Measurements from ENCODE around the gene KCNQ5.
A peak's percentile ranks its signal among the peaks of the same experiment; 100 is the strongest.
"Not testable (repeated sequence)": the region's sequence is repeated elsewhere in the genome, so short reads cannot be mapped to it uniquely, and the experiment has no call there.

Gene KCNQ5

DNA sequence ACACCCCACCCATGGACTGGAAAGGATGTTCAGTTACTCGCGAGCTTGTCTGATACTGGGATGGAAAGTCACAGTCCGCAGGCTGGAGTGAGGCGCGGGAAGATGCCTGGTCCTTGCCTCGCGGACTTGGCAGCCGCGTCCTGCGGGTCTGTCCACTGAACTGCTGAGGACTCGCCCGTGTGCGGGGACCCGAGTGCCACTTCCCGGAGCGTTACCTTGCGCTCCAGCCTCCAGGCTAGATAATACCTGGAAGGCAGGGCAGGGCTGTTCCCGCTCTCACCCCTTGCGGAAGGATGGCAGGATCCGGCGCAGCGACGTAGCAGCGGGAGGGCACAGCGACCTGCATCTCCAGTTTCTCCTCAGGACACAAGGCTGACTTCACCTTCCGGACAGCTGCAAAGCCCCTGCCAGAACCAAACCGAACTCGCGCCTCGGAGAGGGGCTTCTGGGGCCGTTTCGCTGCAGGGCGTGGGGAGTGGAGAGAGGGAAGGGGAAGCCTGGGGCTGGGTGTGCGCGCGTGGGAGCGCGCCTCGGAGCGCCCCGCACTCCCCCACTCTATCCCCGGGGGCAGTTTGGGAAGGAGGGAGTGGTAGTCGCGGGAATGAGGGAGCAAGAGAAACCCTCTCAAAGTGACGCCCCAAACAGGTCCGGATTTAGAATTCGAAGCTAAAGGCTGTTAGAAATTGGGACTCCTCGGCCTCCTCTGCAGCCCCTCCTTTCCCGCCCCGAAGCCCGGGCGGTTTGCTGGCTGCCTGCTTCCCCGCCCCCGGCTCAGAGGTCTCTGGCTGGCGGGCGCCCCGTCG, at the start of gene KCNQ5:
KCNQ5 (plus strand) TSS at position 774 of the 803 bp plus-strand sequence.
- Histone ChIP-seq H3K27me3 (replicated peaks; ENCODE audit: control insufficient read depth, insufficient read depth, low read length) (peaks cover 49% of the 10 kb centered on the region), H3K9ac (ENCODE audit: low read length) (peak within 1 kb of the TSS; percentile 6), H3K4me3 (ENCODE audit: low read length) (peak within 1 kb of the TSS; percentile 72), H3K9me3 (ENCODE audit: control insufficient read depth, low read length) (no peaks in the 10 kb centered on the region), H3K36me3 (ENCODE audit: control insufficient read depth, insufficient read depth, low read length, severe bottlenecking) (no peaks in the 10 kb centered on the region), H3K4me1 (ENCODE audit: control insufficient read depth, insufficient read depth, low read length) (peaks cover 26% of the 10 kb centered on the region)
- peak; percentile 56 for DNase-seq (ENCODE audit: low read depth)

- Histone ChIP-seq H3K36me3 (ENCODE audit: control insufficient read depth, insufficient read depth, low read length, severe bottlenecking) (no peaks in the 10 kb centered on the region), H3K9ac (ENCODE audit: low read length) (no peak overlapping the region), H3K9me3 (ENCODE audit: control insufficient read depth, low read length) (no peaks in the 10 kb centered on the region), H3K27me3 (replicated peaks; ENCODE audit: control insufficient read depth, insufficient read depth, low read length) (no peaks in the 10 kb centered on the region), H3K4me3 (ENCODE audit: low read length) (no peak overlapping the region), H3K4me1 (ENCODE audit: control insufficient read depth, insufficient read depth, low read length) (no peaks in the 10 kb centered on the region)
- DNase-seq (ENCODE audit: low read depth) = peak; percentile 21
These were observed 42.0 kb upstream of the KCNQ5 start for GRCh38 chr6:72579865-72580264.

DNA sequence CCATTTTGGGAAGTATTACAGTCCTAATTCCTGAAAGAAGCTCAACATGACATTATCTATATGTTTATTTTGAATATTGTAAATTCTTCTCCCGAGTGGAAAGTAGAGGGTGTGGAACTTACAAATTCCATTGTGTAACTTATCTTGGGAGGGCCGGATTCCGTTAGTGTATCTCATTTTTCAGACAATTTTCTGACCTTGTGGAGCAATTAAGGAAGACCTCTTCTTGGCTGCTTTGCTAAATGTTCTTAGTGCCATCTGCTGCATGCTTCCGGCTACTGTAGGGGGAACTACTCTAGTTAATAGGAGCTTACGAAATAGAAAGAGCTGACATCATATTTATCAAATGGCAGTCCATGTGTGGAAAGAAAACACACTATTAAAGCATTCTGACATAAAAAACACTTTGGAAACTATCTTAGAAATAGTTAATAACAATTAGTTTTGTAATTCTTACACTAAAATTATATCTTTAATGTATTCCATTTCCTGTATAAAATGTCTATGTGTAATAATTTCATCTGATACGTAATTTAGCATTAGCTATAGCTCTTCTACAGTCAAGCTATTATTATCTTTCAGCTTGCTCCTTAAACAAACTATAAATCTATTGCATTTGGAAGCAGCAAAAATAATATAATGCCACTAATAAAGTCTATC, 41.5 kb upstream of the KCNQ5 start:
- peak; percentile 92 for DNase-seq (ENCODE audit: low read depth)

GRCh38 chr6:72580950-72581349, 40.9 kb upstream of the KCNQ5 start:
- H3K9ac ChIP-seq (ENCODE audit: low read length); H3K9me3 ChIP-seq (ENCODE audit: control insufficient read depth, low read length); H3K4me1 ChIP-seq (ENCODE audit: control insufficient read depth, insufficient read depth, low read length); DNase-seq (ENCODE audit: low read depth); H3K4me3 ChIP-seq (ENCODE audit: low read length); H3K27me3 ChIP-seq (replicated peaks; ENCODE audit: control insufficient read depth, insufficient read depth, low read length); H3K36me3 ChIP-seq (ENCODE audit: control insufficient read depth, insufficient read depth, low read length, severe bottlenecking): not testable (repeated sequence)

More for the DNA sequence above, 41.5 kb upstream of the KCNQ5 start:
- no peak overlapping the region for H3K9ac ChIP-seq (ENCODE audit: low read length)
- H3K27me3 ChIP-seq (replicated peaks; ENCODE audit: control insufficient read depth, insufficient read depth, low read length) = no peaks in the 10 kb centered on the region
- no peaks in the 10 kb centered on the region for H3K36me3 ChIP-seq (ENCODE audit: control insufficient read depth, insufficient read depth, low read length, severe bottlenecking)
- H3K9me3 ChIP-seq (ENCODE audit: control insufficient read depth, low read length) = no peaks in the 10 kb centered on the region
- no peak overlapping the region for H3K4me3 ChIP-seq (ENCODE audit: low read length)
- H3K4me1 ChIP-seq (ENCODE audit: control insufficient read depth, insufficient read depth, low read length) = no peaks in the 10 kb centered on the region

DNA sequence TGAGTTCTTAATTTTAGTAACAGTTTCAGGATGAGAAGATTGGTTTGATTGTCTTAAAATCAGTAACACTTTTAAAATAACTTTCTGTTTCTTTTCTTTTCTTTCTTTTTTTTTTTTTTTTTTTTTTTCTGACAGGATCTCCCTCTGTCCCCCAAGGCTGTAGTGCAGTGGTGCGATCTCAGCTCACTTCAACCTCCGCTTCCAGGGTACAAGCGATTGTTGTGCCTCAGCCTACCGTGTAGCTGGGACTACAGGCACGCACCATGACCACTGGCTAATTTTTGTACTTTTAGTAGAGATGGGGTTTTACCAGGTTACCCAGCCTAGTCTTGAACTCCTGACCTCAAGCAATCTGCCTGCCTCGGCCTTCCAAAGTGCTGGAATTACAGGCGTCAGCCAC, 33.7 kb upstream of the KCNQ5 start:
- DNase-seq (ENCODE audit: low read depth) = no peak
- Histone ChIP-seq H3K27me3 (replicated peaks; ENCODE audit: control insufficient read depth, insufficient read depth, low read length) (no peaks in the 10 kb centered on the region), H3K36me3 (ENCODE audit: control insufficient read depth, insufficient read depth, low read length, severe bottlenecking) (no peaks in the 10 kb centered on the region), H3K9me3 (ENCODE audit: control insufficient read depth, low read length) (no peaks in the 10 kb centered on the region), H3K4me3 (ENCODE audit: low read length) (no peak overlapping the region), H3K9ac (ENCODE audit: low read length) (no peak overlapping the region), H3K4me1 (ENCODE audit: control insufficient read depth, insufficient read depth, low read length) (no peaks in the 10 kb centered on the region)

DNA sequence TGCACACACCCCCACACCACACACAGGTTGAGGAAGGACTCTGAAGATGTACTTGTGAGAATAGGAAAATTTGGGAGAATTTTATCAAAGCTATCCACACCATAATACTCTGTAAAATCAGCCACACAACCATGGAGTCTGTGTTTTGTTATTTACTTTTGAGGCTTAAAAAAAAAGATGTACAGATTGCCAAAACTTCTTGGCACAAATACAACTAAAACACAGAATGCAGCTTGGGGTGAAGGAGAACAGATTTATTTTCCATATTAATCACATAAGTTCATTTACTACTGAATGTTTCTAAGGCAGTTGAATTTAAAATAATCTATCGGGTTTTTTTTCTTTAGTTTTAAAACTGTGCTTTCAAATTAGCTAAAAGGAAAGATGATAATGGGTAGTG, 32.8 kb upstream of the KCNQ5 start:
- H3K27me3 ChIP-seq (replicated peaks; ENCODE audit: control insufficient read depth, insufficient read depth, low read length) = no peaks in the 10 kb centered on the region

DNA sequence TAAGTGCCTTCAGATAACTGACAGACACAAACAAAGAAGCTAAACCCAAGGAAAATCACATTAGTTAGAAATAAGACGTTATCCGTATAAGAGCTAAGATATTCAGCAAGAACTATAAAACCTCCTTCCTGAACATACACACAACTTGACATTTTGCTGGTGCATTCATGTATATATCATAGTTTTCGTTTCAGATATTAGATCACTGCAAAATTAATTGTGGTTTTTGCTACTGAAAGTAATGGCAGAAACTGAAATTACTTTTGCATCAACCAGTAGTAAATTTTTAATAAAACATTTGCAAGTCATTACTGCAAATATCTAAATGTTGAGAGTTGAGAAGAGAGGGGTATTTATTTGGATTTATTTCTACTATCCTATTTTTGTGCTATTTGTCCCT, 26.1 kb upstream of the KCNQ5 start:
- H3K9ac ChIP-seq (ENCODE audit: low read length) = no peak overlapping the region

More for the DNA sequence above, 32.8 kb upstream of the KCNQ5 start:
- Histone ChIP-seq H3K4me1 (ENCODE audit: control insufficient read depth, insufficient read depth, low read length) (no peaks in the 10 kb centered on the region), H3K36me3 (ENCODE audit: control insufficient read depth, insufficient read depth, low read length, severe bottlenecking) (no peaks in the 10 kb centered on the region), H3K4me3 (ENCODE audit: low read length) (no peak overlapping the region), H3K9me3 (ENCODE audit: control insufficient read depth, low read length) (no peaks in the 10 kb centered on the region), H3K9ac (ENCODE audit: low read length) (no peak overlapping the region)
- peak; percentile 61 for DNase-seq (ENCODE audit: low read depth)

GRCh38 chr6:72616406-72617015, 5.4 kb upstream of the KCNQ5 start:
- H3K4me1 ChIP-seq (ENCODE audit: control insufficient read depth, insufficient read depth, low read length) = peaks cover 14% of the 10 kb centered on the region
- H3K36me3 ChIP-seq (ENCODE audit: control insufficient read depth, insufficient read depth, low read length, severe bottlenecking) = no peaks in the 10 kb centered on the region
- H3K9me3 ChIP-seq (ENCODE audit: control insufficient read depth, low read length) = no peaks in the 10 kb centered on the region
- H3K9ac ChIP-seq (ENCODE audit: low read length) = no peak overlapping the region
- no peak overlapping the region for H3K4me3 ChIP-seq (ENCODE audit: low read length)
- peak; percentile 87 for DNase-seq (ENCODE audit: low read depth)
- H3K27me3 ChIP-seq (replicated peaks; ENCODE audit: control insufficient read depth, insufficient read depth, low read length) = peaks cover 38% of the 10 kb centered on the region

More for the DNA sequence above, 26.1 kb upstream of the KCNQ5 start:
- H3K27me3 ChIP-seq (replicated peaks; ENCODE audit: control insufficient read depth, insufficient read depth, low read length) = peaks cover 2% of the 10 kb centered on the region
- H3K4me1 ChIP-seq (ENCODE audit: control insufficient read depth, insufficient read depth, low read length) = no peaks in the 10 kb centered on the region
- no peaks in the 10 kb centered on the region for H3K9me3 ChIP-seq (ENCODE audit: control insufficient read depth, low read length)
- H3K4me3 ChIP-seq (ENCODE audit: low read length) = no peak overlapping the region
- DNase-seq (ENCODE audit: low read depth) = no peak
- H3K36me3 ChIP-seq (ENCODE audit: control insufficient read depth, insufficient read depth, low read length, severe bottlenecking) = no peaks in the 10 kb centered on the region

DNA sequence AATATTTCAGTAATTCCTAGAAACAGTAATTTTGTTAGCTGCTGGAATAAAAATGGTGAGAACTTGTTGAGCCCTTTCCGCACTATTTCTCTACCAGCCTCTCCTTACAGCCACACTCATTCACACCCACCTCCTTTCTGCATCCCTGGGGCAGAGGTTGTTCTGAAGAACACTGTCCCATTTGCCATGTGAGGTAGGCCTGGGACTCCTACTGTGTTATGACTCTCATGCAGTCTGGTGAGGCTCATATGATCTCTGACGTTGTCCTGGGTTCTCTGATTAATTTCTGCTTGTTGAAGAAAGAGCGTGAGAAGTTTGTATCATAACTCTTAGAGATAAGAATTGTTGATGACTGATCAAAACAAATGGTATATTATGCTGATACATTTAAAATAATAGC, 4.1 kb upstream of the KCNQ5 start:
- peaks cover 47% of the 10 kb centered on the region for H3K27me3 ChIP-seq (replicated peaks; ENCODE audit: control insufficient read depth, insufficient read depth, low read length)
- H3K4me1 ChIP-seq (ENCODE audit: control insufficient read depth, insufficient read depth, low read length) = peaks cover 22% of the 10 kb centered on the region
- H3K9ac ChIP-seq (ENCODE audit: low read length) = no peak overlapping the region
- H3K36me3 ChIP-seq (ENCODE audit: control insufficient read depth, insufficient read depth, low read length, severe bottlenecking) = no peaks in the 10 kb centered on the region
- H3K4me3 ChIP-seq (ENCODE audit: low read length) = no peak overlapping the region
- no peak for DNase-seq (ENCODE audit: low read depth)
- no peaks in the 10 kb centered on the region for H3K9me3 ChIP-seq (ENCODE audit: control insufficient read depth, low read length)

- Histone ChIP-seq H3K9me3 (ENCODE audit: control insufficient read depth, low read length) (no peaks in the 10 kb centered on the region), H3K27me3 (replicated peaks; ENCODE audit: control insufficient read depth, insufficient read depth, low read length) (peaks cover 56% of the 10 kb centered on the region), H3K4me1 (ENCODE audit: control insufficient read depth, insufficient read depth, low read length) (peaks cover 26% of the 10 kb centered on the region), H3K9ac (ENCODE audit: low read length) (no peak overlapping the region), H3K36me3 (ENCODE audit: control insufficient read depth, insufficient read depth, low read length, severe bottlenecking) (no peaks in the 10 kb centered on the region), H3K4me3 (ENCODE audit: low read length) (peak overlapping the region; percentile 63)
- DNase-seq (ENCODE audit: low read depth) = peak; percentile 62
These were observed 1.8 kb upstream of the KCNQ5 start for GRCh38 chr6:72619883-72620696.

DNA sequence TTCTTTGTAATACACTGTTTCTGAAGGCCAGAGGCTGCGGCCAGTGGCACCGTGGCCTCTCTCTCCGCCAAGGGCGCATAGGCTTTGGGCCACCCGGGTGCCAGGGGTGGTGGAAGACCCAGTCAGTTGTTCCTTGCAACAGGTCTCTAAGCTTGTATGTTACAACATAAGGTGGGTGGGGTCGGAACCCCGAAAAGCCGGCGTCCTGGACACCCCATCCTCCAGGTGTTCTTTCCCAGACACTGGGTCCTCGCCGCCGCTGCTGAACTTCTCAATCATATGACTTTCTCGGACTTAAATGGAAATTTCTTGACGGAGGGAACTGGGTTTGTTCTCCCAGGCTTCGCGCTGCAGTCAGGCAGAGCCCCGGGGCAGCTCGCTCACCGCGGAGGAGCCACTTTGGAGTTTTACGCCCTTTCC, 983 bp upstream of the KCNQ5 start:
- no peaks in the 10 kb centered on the region for H3K9me3 ChIP-seq (ENCODE audit: control insufficient read depth, low read length)
- H3K36me3 ChIP-seq (ENCODE audit: control insufficient read depth, insufficient read depth, low read length, severe bottlenecking) = no peaks in the 10 kb centered on the region
- H3K4me1 ChIP-seq (ENCODE audit: control insufficient read depth, insufficient read depth, low read length) = peaks cover 26% of the 10 kb centered on the region
- no peak for DNase-seq (ENCODE audit: low read depth)
- H3K4me3 ChIP-seq (ENCODE audit: low read length) = peak overlapping the region; percentile 72
- no peak overlapping the region for H3K9ac ChIP-seq (ENCODE audit: low read length)
- H3K27me3 ChIP-seq (replicated peaks; ENCODE audit: control insufficient read depth, insufficient read depth, low read length) = peaks cover 50% of the 10 kb centered on the region

Measured in adipocyte (in vitro differentiated cells).